HepG2 (cell line): ENCODE data around the gene NFKBIZ. TPM values are rescaled to one million over a fixed set of nuclear protein-coding genes. Genes with fewer than 3 reads are reported as not detected.

Source experiments
- BCL6 ChIP-seq: IDR thresholded peaks from 2 replicates; pipeline ENCODE4 v1.6.1; 2016; ENCODE audit warnings: missing genetic modification reagents, missing compliant biosample characterization
- DRAP1 ChIP-seq: IDR thresholded peaks from 2 replicates; pipeline ENCODE4 v1.6.1; 2016; ENCODE audit warnings: missing genetic modification reagents, missing compliant biosample characterization
- E2F2 ChIP-seq: sonication (generic); formaldehyde crosslinking; IDR thresholded peaks from 2 replicates; pipeline ENCODE4 v1.4.0; 2020; ENCODE audit warnings: missing genetic modification reagents, borderline replicate concordance
- HNF1B ChIP-seq: sonication (generic); formaldehyde crosslinking; IDR thresholded peaks from 2 replicates; pipeline ENCODE4 v1.5.1; 2020; ENCODE audit warnings: mild to moderate bottlenecking, moderate library complexity, missing genetic modification reagents
- KLF6 ChIP-seq: IDR thresholded peaks from 2 replicates; pipeline ENCODE4 v1.8.0; 2016; ENCODE audit warnings: missing biosample characterization, missing genetic modification reagents
- MAZ ChIP-seq, 2 experiments: sonication (generic) in 1 of 2; formaldehyde crosslinking in 1 of 2; IDR thresholded peaks; 2 replicates each; pipeline versions ENCODE4 v1.5.0 to v1.6.1; 2012 to 2020; ENCODE audit warnings: low read depth in 2 of 2, mild to moderate bottlenecking in 2 of 2, borderline replicate concordance in 1 of 2, improper control_type of control experiment in 1 of 2, low read length in 1 of 2, missing genetic modification reagents in 1 of 2, moderate library complexity in 1 of 2
- MED1 ChIP-seq: sonication (generic); formaldehyde crosslinking; IDR thresholded peaks from 2 replicates; pipeline ENCODE4 v1.4.0; 2020; ENCODE audit warnings: missing genetic modification reagents
- NFYB ChIP-seq: sonication (generic); formaldehyde crosslinking; IDR thresholded peaks from 2 replicates; pipeline ENCODE4 v1.4.0; 2020; ENCODE audit warnings: missing genetic modification reagents
- RELA ChIP-seq: sonication (generic); formaldehyde crosslinking; IDR thresholded peaks from 2 replicates; pipeline ENCODE4 v1.4.0; 2020; ENCODE audit warnings: missing genetic modification reagents
- SAP130 ChIP-seq: IDR thresholded peaks from 2 replicates; pipeline ENCODE4 v1.6.1; 2016; ENCODE audit warnings: low read depth
- SMAD1 ChIP-seq: sonication (generic); formaldehyde crosslinking; IDR thresholded peaks from 2 replicates; pipeline ENCODE4 v1.4.0; 2020; ENCODE audit warnings: missing genetic modification reagents, low read depth, mild to moderate bottlenecking, borderline replicate concordance
- TAF1 ChIP-seq: sonication (generic); formaldehyde crosslinking; IDR thresholded peaks from 2 replicates; pipeline ENCODE4 v1.4.0; 2020; ENCODE audit warnings: missing genetic modification reagents
- TEAD3 ChIP-seq: optimal IDR thresholded peaks from 2 replicates; pipeline ENCODE3; 2016; ENCODE audit warnings: borderline replicate concordance
- TMF1 ChIP-seq: sonication (generic); formaldehyde crosslinking; IDR thresholded peaks from 2 replicates; pipeline ENCODE4 v1.8.1; 2022; ENCODE audit warnings: low read depth, missing genetic modification reagents
- ZBTB38 ChIP-seq: sonication (generic); formaldehyde crosslinking; IDR thresholded peaks from 2 replicates; pipeline ENCODE4 v1.5.1; 2020; ENCODE audit warnings: mild to moderate bottlenecking, missing genetic modification reagents
- ZBTB4 ChIP-seq: sonication (generic); formaldehyde crosslinking; IDR thresholded peaks from 2 replicates; pipeline ENCODE4 v1.4.0; 2020; ENCODE audit warnings: missing genetic modification reagents, mild to moderate bottlenecking, borderline replicate concordance
- ZFP1 ChIP-seq: IDR thresholded peaks from 2 replicates; pipeline ENCODE4 v1.6.1; 2016
- ZGPAT ChIP-seq: IDR thresholded peaks from 2 replicates; pipeline ENCODE4 v1.6.1; 2016; ENCODE audit warnings: mild to moderate bottlenecking
- ZNF430 ChIP-seq: sonication (generic); formaldehyde crosslinking; IDR thresholded peaks from 2 replicates; pipeline ENCODE4 v1.9.0; 2021; ENCODE audit warnings: mild to moderate bottlenecking, missing genetic modification reagents
- ZNF737 ChIP-seq: sonication (generic); formaldehyde crosslinking; IDR thresholded peaks from 2 replicates; pipeline ENCODE4 v1.5.0; 2020; ENCODE audit warnings: missing genetic modification reagents, mild to moderate bottlenecking, borderline replicate concordance
- ZNF792 ChIP-seq: IDR thresholded peaks from 2 replicates; pipeline ENCODE4 v1.6.1; 2016
- polyA plus RNA-seq, 8 experiments: library from polyadenylated mRNA; depleted of rRNA in 3 of 8; stranded (reverse) in 7 of 8; unstranded in 1 of 8; fragments of >200 nt; fragmentation: Illumina TruSeq in 4 of 8; extraction: Trizol in 4 of 8; gene quantifications; 2 replicates each; pipeline versions ENCODE4 v1.2.1 to v1.2.3, GENCODE V29; 2011 to 2016; ENCODE audit warnings: low read depth in 4 of 8, missing spikeins in 1 of 8, mixed read lengths in 1 of 8; ENCODE audit not compliant: insufficient read depth in 1 of 8
- total RNA-seq, 5 experiments: library from RNA; depleted of rRNA; stranded (reverse); fragments of >200 nt; fragmentation: Illumina TruSeq; extraction: Trizol; gene quantifications; 2 replicates each; pipeline ENCODE4 v1.2.3, GENCODE V29; 2016; ENCODE audit warnings: low read depth in 1 of 5

The NFKBIZ gene
- total and polyA plus RNA-seq, 2 of the 13 experiments (the other 11 are each of a cell fraction or from before 2014, with no cell fraction given) = 25.9 to 60.6 TPM

GRCh38 chr3:101827211-101828174, 21.8 kb upstream of the NFKBIZ start (continued):
- TF ChIP-seq ZBTB4 (no peak), KLF6 (no peak), DRAP1 (CRISPR knock-in tag) (peak; percentile 77), ZBTB38 (CRISPR knock-in tag) (peak; percentile 44; the same call in 1 of the 2 replicates), SMAD1 (CRISPR knock-in tag) (no peak), ZNF737 (CRISPR knock-in tag) (no peak), MAZ (IDR thresholded peaks at IDR 0.05; ENCODE audit: borderline replicate concordance, low read depth, low read length) (no peak), MAZ (CRISPR knock-in tag; IDR thresholded peaks at IDR 0.05; ENCODE audit: low read depth) (no peak), BCL6 (CRISPR knock-in tag) (0 out of 2 replicates have a peak, but pooled peaks have one; percentile 41), TMF1 (CRISPR knock-in tag) (0 out of 2 replicates have a peak, but pooled peaks have one; percentile 46), ZGPAT (CRISPR knock-in tag) (peak; percentile 39; the same call in 1 of the 2 replicates), MED1 (CRISPR knock-in tag) (peak; percentile 29; the same call in 1 of the 2 replicates), NFYB (CRISPR knock-in tag) (no peak), TAF1 (CRISPR knock-in tag) (peak; percentile 40; the same call in 1 of the 2 replicates), E2F2 (CRISPR knock-in tag) (no peak), TEAD3 (CRISPR knock-in tag) (peak; percentile 42), ZNF430 (CRISPR knock-in tag) (0 out of 2 replicates have a peak, but pooled peaks have one; percentile 35), SAP130 (CRISPR knock-in tag) (peak; percentile 57; the same call in 1 of the 2 replicates), RELA (CRISPR knock-in tag) (no peak; the same call in 1 of the 2 replicates), HNF1B (CRISPR knock-in tag) (0 out of 2 replicates have a peak, but pooled peaks have one; percentile 13), ZNF792 (CRISPR knock-in tag) (no peak), ZFP1 (CRISPR knock-in tag) (no peak)
